Lower leg skin (tissue), 4 donors: Measurements from ENCODE around the gene FLOT1. TPM values are rescaled to one million over a fixed set of nuclear protein-coding genes. Genes with fewer than 3 reads are reported as not detected.

ENCODE experiments used
- DNase-seq, 2 donors: peaks; one replicate each; pipeline ENCODE4 v3.0.0-alpha.2; 2019; ENCODE audit warnings: low spot score in 2 of 2
- H3K4me3 ChIP-seq: fragments of 200-600 bp; sonication (generic); 2 replicates; pipeline ENCODE4 v1.5.1; 2017; ENCODE audit warnings: mild to moderate bottlenecking, low read depth; ENCODE audit not compliant: poor library complexity, severe bottlenecking
- POLR2A ChIP-seq, 2 donors: fragments of 450-650 bp; IDR thresholded peaks; one replicate each; pipeline ENCODE4 v1.6.1; 2016 to 2017; ENCODE audit warnings: antibody characterized with exemption in 2 of 2, mild to moderate bottlenecking in 1 of 2, moderate library complexity in 1 of 2
- WGBS, 2 donors: methylation state at CpG; one replicate each; pipeline ENCODE4 v1.1.5; 2018; 5-methylcytosine and 5-hydroxymethylcytosine counted together
- intact Hi-C: fragments of 100-400 bp; cut with DNase I; formaldehyde crosslinking; loops from one replicate; pipeline ENCODE4 v1.15.0; 2023; ENCODE audit warnings: low total_unique reads
- total RNA-seq, 4 donors: library from RNA; depleted of rRNA; stranded (reverse); fragments of >200 nt; gene quantifications; one replicate each; pipeline ENCODE4 v1.1.0, GENCODE V29; 2016
- TF ChIP-seq, protein P1 (sequence below), 3 donors: fragments of 450-650 bp; IDR thresholded peaks; one replicate each; pipeline ENCODE4 v1.5.1; 2016; ENCODE audit warnings: antibody characterized with exemption in 3 of 3, mild to moderate bottlenecking in 3 of 3, moderate library complexity in 2 of 3

The FLOT1 gene
- total RNA-seq, 4 donors from 2014 or later: 40.2 to 64.1 (median 42.5) TPM

DNA sequence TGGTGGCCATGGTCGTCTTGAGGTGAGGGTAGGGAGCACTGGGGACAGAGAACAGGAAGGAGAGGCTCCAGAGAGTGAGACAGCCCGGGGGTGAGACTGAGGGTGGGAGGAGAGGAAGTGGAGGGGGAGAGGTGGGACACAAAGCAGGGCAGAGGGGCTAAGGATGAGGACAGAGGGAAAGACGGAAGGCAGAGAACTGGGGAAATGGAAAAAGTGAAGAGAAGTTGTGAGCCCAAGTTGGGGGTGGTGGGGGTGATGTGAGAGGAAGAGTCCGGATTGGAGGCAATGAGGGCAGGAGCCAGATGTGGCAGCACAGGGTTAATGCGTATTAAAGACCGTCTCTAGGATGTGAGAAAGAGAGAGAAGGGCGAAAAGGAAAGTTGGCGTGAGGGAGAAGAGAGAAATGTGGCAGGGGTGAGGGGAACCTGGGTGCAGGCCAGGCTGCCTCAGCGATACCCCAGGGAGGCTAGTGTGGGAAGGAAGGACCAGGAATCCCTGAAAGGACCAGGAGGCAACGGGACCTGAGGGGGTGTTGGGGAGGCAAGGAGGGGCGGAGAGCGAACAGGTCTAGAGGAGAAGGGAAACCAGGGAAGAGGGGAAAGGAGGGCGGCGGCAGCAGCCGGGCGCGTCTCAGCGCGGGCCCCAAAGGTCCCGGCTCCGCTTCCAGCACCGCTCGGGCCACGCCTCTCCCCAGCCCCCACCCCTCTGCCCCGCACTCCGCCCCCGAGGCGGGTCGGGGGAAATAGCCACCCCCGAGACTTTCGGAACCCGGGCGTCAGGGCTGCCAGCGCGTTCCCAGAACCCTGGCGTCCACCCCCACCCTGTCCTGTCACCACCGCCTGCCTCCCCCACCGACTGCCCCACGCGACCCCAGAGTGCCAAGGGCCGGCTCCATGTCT, 56.2 kb downstream of the FLOT1 start, which contains the start of gene PPP1R18:
PPP1R18 (minus strand) TSS at position 637 of the 899 bp plus-strand sequence; CDS start at position 10, 627 bp downstream.
- peak; percentile 79 to 97 for DNase-seq
- intact Hi-C loops: no loop called here
- WGBS, 2 donors: 0 to 2% methylated on average over 27 to 31 of the region's 41 CpGs
- TF ChIP-seq, protein P1, sequence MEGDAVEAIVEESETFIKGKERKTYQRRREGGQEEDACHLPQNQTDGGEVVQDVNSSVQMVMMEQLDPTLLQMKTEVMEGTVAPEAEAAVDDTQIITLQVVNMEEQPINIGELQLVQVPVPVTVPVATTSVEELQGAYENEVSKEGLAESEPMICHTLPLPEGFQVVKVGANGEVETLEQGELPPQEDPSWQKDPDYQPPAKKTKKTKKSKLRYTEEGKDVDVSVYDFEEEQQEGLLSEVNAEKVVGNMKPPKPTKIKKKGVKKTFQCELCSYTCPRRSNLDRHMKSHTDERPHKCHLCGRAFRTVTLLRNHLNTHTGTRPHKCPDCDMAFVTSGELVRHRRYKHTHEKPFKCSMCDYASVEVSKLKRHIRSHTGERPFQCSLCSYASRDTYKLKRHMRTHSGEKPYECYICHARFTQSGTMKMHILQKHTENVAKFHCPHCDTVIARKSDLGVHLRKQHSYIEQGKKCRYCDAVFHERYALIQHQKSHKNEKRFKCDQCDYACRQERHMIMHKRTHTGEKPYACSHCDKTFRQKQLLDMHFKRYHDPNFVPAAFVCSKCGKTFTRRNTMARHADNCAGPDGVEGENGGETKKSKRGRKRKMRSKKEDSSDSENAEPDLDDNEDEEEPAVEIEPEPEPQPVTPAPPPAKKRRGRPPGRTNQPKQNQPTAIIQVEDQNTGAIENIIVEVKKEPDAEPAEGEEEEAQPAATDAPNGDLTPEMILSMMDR (IDR thresholded peaks at IDR 0.05): no peak
- TF ChIP-seq POLR2A (IDR thresholded peaks at IDR 0.05): no peak
- peak within 1 kb of the TSS; percentile 76 for H3K4me3 ChIP-seq

DNA sequence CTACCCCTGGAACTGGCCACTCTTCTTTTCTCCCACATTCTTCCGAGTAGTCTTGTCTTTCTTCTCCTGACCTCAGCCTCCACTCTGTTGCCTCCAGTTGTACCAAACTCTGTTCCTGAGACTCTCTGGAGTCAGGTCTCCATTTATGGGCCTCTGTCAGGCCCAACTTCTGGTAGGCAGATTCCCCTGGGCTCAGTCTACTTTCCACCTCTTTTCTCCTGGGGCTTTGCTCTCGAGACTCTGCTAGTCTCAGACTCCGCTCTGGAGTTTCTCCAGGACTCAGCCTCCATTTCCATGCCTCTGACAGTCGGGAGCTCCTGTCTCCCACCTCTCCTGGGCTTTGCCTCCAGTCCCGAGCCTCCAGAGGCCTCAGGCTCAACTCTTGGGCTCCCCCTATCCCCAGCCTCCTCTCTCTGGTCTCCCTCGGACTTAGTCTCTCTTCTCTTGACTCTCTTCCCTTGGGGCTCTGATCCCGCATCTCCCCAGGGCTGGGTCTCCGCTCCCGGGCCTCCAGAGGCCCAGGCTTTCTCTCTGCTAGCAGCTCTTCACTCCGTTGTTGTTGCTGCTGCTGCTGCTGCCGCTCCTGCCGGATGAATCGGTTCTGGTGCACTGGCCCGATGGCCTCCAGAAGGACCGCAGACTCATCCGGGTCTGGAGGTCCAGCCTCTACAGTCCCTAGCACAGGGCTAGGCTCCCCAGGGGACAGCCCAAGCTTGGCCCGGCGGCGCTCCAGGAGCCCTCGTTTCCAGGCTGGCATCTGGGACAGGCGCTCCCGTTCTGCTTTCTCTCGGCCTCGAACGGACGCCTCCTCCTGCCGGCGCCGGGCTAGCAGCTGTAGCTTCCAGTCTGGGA, 57.1 kb downstream of the FLOT1 start:
- H3K4me3 ChIP-seq: peak overlapping the region; percentile 50
- no peak for DNase-seq
- intact Hi-C loops: no loop called here
- no peak for TF ChIP-seq POLR2A (IDR thresholded peaks at IDR 0.05)
- TF ChIP-seq, protein P1 (IDR thresholded peaks at IDR 0.05): no peak
- WGBS, 2 donors: 7 to 16% methylated on average over 24 to 29 of the region's 29 CpGs

DNA sequence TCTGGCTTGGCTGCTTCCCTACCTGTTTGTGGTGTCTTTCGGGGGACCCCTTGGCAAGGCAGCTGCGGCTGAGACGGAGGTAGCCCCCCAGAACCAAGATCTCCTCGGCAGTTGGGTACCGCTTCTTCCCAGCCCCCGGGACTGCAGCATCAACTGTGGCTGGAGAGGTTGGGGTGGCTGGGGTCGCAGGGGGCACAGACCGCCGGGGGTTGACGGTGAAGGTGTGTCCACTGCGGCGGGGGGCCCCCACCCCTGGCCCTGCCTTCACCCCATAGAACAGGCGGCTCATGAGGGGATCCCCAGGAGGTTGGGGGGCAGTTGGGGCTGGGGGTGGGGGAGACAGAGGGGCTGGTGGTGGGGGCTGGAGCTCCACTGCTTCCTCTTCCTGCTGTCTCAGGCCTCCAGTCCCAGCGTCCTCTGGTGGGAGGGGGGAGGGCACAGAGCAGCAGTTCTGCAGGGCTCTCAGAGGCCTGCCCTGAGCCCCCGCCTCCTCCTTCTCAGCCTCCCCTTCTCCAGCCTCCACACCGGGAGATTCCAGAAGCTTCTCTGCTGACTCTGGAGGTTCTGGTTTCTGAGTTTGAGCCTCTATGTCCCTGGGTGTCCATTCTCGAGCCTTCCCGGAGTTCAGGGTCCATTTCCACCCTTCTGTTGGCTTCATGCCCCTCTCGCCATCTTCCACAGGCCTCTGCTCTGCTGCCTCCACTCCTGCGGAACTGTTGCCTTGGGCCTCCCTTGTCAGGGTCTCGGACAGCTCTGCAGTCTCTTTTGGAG, 57.9 kb downstream of the FLOT1 start:
- 10 to 17% methylated on average over 14 to 18 of the region's 21 CpGs for WGBS, 2 donors
- peak; percentile 58 to 90 for DNase-seq
- TF ChIP-seq POLR2A (IDR thresholded peaks at IDR 0.05): no peak
- TF ChIP-seq, protein P1 (IDR thresholded peaks at IDR 0.05): no peak
- peak overlapping the region; percentile 50 for H3K4me3 ChIP-seq
- intact Hi-C loops: no loop called here

DNA sequence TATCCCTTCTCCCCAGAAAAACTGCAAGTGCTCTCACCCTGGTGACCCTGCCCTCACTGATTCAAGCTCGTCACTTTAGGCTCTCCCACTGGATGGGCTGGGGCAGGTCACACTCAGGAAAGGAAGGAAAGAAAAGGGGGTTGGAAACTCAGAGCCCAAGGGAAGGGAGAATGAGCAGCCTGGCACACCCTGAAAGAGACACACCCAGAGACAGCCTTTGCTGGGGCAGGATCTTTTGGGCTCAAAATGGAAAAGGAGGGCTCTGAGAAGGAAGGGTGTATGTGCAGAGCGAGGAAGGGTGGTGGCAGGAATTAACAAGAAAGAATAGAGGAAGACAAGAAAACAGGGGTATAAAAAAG, 58.5 kb downstream of the FLOT1 start:
- intact Hi-C loops: no loop called here
- TF ChIP-seq, protein P1 (IDR thresholded peaks at IDR 0.05): no peak
- no peak for TF ChIP-seq POLR2A (IDR thresholded peaks at IDR 0.05)
- no peak for DNase-seq
- 0 to 7% methylated on average over 2 of the region's 2 CpGs for WGBS, 2 donors
- peak overlapping the region; percentile 44 for H3K4me3 ChIP-seq

- intact Hi-C loops: no loop called here
- WGBS, 2 donors: 1 to 2% methylated on average over 7 of the region's 7 CpGs
- no peak for DNase-seq
- peak overlapping the region; percentile 44 for H3K4me3 ChIP-seq
- no peak for TF ChIP-seq POLR2A (IDR thresholded peaks at IDR 0.05)
- TF ChIP-seq, protein P1 (IDR thresholded peaks at IDR 0.05): no peak
Measured at GRCh38 chr6:30683183-30683979, 59.1 kb downstream of the FLOT1 start.
